A204.1 (cell line): ENCODE data around the gene NR1D2.
"Not testable (repeated sequence)": the region's sequence is repeated elsewhere in the genome, so short reads cannot be mapped to it uniquely, and the experiment has no call there.

Experiments
- FAIRE-seq: peaks from 2 replicates; lab custom pipeline; 2012; peaks lifted over from hg19 to GRCh38; lab: Jason Lieb, UNC

Gene NR1D2

GRCh38 chr3:24010834-24011233, 65.7 kb downstream of the NR1D2 start:
- FAIRE-seq: not testable (repeated sequence)

- no peak for FAIRE-seq
Measured at GRCh38 chr3:24012589-24013269, 67.6 kb downstream of the NR1D2 start.

GRCh38 chr3:24017305-24017704, 72.2 kb downstream of the NR1D2 start:
- FAIRE-seq: no peak

- FAIRE-seq: no peak
Measured at GRCh38 chr3:24018784-24019570, 73.9 kb downstream of the NR1D2 start.

DNA sequence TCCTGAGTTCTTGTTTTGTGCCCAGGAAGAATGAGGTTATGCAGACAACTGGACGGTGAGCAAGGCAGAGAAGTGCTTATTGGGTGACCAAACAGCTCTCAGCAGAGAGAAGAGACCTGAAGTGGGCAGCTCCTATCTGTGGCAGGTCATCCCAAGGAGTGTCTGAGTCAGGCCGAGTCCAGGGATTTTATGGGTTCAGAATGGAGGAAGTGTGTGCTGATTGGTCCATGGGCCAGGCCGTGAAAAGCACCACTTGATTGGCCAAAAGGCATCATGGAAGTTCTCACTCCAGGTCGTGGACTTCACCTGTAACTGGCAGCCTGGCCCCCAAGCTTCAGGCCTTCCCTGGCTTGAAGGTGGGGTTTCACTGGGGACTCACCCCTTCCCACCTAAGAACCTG, 74.5 kb downstream of the NR1D2 start:
- no peak for FAIRE-seq

GRCh38 chr3:24020036-24020691, 75.1 kb downstream of the NR1D2 start:
- FAIRE-seq: no peak

GRCh38 chr3:24023197-24023596, 78.1 kb downstream of the NR1D2 start:
- FAIRE-seq: no peak

GRCh38 chr3:24025805-24026204, 80.7 kb downstream of the NR1D2 start:
- FAIRE-seq: no peak

- not testable (repeated sequence) for FAIRE-seq
Measured at GRCh38 chr3:24026665-24027064, 81.6 kb downstream of the NR1D2 start.

- FAIRE-seq: no peak
Measured at GRCh38 chr3:24027946-24028345, 82.9 kb downstream of the NR1D2 start.
